GM04504 (cell line): Measurements from ENCODE around the gene MYT1.
"Not testable (repeated sequence)": the region's sequence is repeated elsewhere in the genome, so short reads cannot be mapped to it uniquely, and the experiment has no call there.

ENCODE experiments used
- DNase-seq: peaks from one replicate; pipeline ENCODE4 v3.0.0-alpha.2; 2012; ENCODE audit warnings: low read depth

Gene MYT1

GRCh38 chr20:64234291-64234791 is 70.1 kb downstream of the MYT1 start:
- no peak for DNase-seq

GRCh38 chr20:64234921-64235565 is 70.8 kb downstream of the MYT1 start:
- DNase-seq: not testable (repeated sequence)

GRCh38 chr20:64236137-64237088 is 72.2 kb downstream of the MYT1 start:
- DNase-seq: no peak

- no peak for DNase-seq
Observed at GRCh38 chr20:64237316-64237715, 73.1 kb downstream of the MYT1 start.

- no peak for DNase-seq
Observed at GRCh38 chr20:64238115-64238825, 74.0 kb downstream of the MYT1 start.

GRCh38 chr20:64238851-64239387 is 74.7 kb downstream of the MYT1 start:
- no peak for DNase-seq

- DNase-seq: no peak
Observed at GRCh38 chr20:64239449-64240242, 75.4 kb downstream of the MYT1 start.

- DNase-seq: no peak
Observed at GRCh38 chr20:64240243-64241015, 76.2 kb downstream of the MYT1 start.

- DNase-seq: no peak
Observed at GRCh38 chr20:64241061-64241460, 76.8 kb downstream of the MYT1 start.

GRCh38 chr20:64242003-64242796 is 77.9 kb downstream of the MYT1 start:
- DNase-seq: no peak

- DNase-seq: no peak
Observed at GRCh38 chr20:64242797-64243475, 78.7 kb downstream of the MYT1 start.

GRCh38 chr20:64244281-64244805 is 80.1 kb downstream of the MYT1 start:
- DNase-seq: no peak

GRCh38 chr20:64244870-64245603 is 80.8 kb downstream of the MYT1 start:
- no peak for DNase-seq

- DNase-seq: no peak
Observed at GRCh38 chr20:64245746-64246595, 81.7 kb downstream of the MYT1 start.

GRCh38 chr20:64246616-64247306 is 82.5 kb downstream of the MYT1 start:
- no peak for DNase-seq

- no peak for DNase-seq
Observed at GRCh38 chr20:64247307-64247618, 83.0 kb downstream of the MYT1 start.
